MCF 10A (cell line): ENCODE measurements around the gene COIL. TPM values are rescaled to one million over a fixed set of nuclear protein-coding genes. Genes with fewer than 3 reads are reported as not detected.

Source experiments
- BruUV-seq: library from RNA; stranded (reverse); fragments of 400-500 nt; replicated peaks from 2 replicates; lab custom pipeline; 2021; lab: Mats Ljungman, UMichigan
- CTCF ChIA-PET: fragments of 300-600 bp; sonication (Branson Sonifier 250); formaldehyde crosslinking; extraction: SDS; loops from one replicate; lab custom pipeline; 2021; ENCODE audit warnings: antibody characterized with exemption, inconsistent platforms; lab: Yijun Ruan, JAX
- POLR2A ChIA-PET: fragments of 300-600, 350-650 bp; sonication (Branson Sonifier 250); formaldehyde crosslinking; extraction: SDS; loops from one replicate; lab custom pipeline; 2020; ENCODE audit warnings: antibody characterized with exemption, inconsistent platforms; lab: Yijun Ruan, JAX
- DNase-seq: peaks from one replicate; pipeline ENCODE4 v3.0.0-alpha.2; 2018; ENCODE audit not compliant: unreplicated experiment
- H3K27ac Mint-ChIP-seq: one replicate; pipeline ENCODE4 v1.8.0; 2022; ENCODE audit warnings: mild to moderate bottlenecking, low read depth, mixed read lengths; ENCODE audit not compliant: unreplicated experiment
- H3K27me3 Mint-ChIP-seq: one replicate; pipeline ENCODE4 v1.8.0; 2022; ENCODE audit warnings: mixed read lengths; ENCODE audit not compliant: insufficient read depth, unreplicated experiment
- H3K36me3 Mint-ChIP-seq: one replicate; pipeline ENCODE4 v1.8.0; 2022; ENCODE audit warnings: mild to moderate bottlenecking, moderate library complexity, mixed read lengths; ENCODE audit not compliant: insufficient read depth, unreplicated experiment
- H3K4me1 Mint-ChIP-seq: one replicate; pipeline ENCODE4 v1.8.0; 2022; ENCODE audit warnings: mixed read lengths; ENCODE audit not compliant: insufficient read depth, unreplicated experiment
- H3K4me3 Mint-ChIP-seq: one replicate; pipeline ENCODE4 v1.8.0; 2022; ENCODE audit warnings: mild to moderate bottlenecking, moderate library complexity, mixed read lengths; ENCODE audit not compliant: unreplicated experiment
- H3K9me3 Mint-ChIP-seq: one replicate; pipeline ENCODE4 v1.8.0; 2022; ENCODE audit warnings: mixed read lengths; ENCODE audit not compliant: unreplicated experiment
- CTCF ChIP-seq: fragments of 200-600 bp; IDR thresholded peaks from one replicate; pipeline ENCODE4 v1.8.0; 2022; ENCODE audit warnings: antibody characterized with exemption, mild to moderate bottlenecking; ENCODE audit not compliant: unreplicated experiment
- intact Hi-C: fragments of 100-400 bp; cut with micrococcal nuclease; formaldehyde crosslinking; loops from 2 replicates; pipeline ENCODE4 v1.14.1; 2022
- total RNA-seq: library from RNA; stranded (reverse); gene quantifications from 2 replicates; pipeline ENCODE4 v1.2.3, GENCODE V29; 2022

The COIL gene
- total RNA-seq, 1 experiment from 2014 or later, result 15.4 TPM

GRCh38 chr17:56891751-56892150 lies 69.1 kb downstream of the COIL start:
- Mint-ChIP-seq H3K9me3 (peaks cover 18% of the 10 kb centered on the region), H3K27ac (no peak overlapping the region), H3K4me3 (no peak overlapping the region), H3K4me1 (no peaks in the 10 kb centered on the region), H3K27me3 (no peaks in the 10 kb centered on the region), H3K36me3 (peaks cover 98% of the 10 kb centered on the region)
- TF ChIP-seq CTCF, result no peak
- no TSS peak for BruUV-seq
- ChIA-PET CTCF (interaction anchor here (0.7 kb wide), 1 partner anchor 48 kb away, joined by 3 read pairs; no protein-coding TSS in a partner anchor), POLR2A (no interaction called here)
- no peak for DNase-seq
- intact Hi-C loops, result no loop called here

GRCh38 chr17:56890906-56891674 lies 69.8 kb downstream of the COIL start:
- POLR2A ChIA-PET, result interaction anchor here (0.5 to 2.0 kb wide), 2 partner anchors 18 to 31 kb away, joined by 3 to 8 read pairs; no protein-coding TSS in a partner anchor
- Mint-ChIP-seq H3K36me3 (peaks cover 99% of the 10 kb centered on the region), H3K9me3 (peaks cover 18% of the 10 kb centered on the region), H3K27ac (no peak overlapping the region), H3K4me1 (no peaks in the 10 kb centered on the region), H3K4me3 (no peak overlapping the region), H3K27me3 (no peaks in the 10 kb centered on the region)
- CTCF ChIA-PET, result interaction anchor here (0.7 to 1.0 kb wide), 2 partner anchors 11 to 48 kb away, joined by 3 read pairs; no protein-coding TSS in a partner anchor
- no peak for DNase-seq
- no peak for TF ChIP-seq CTCF
- intact Hi-C loops, result no loop called here
- BruUV-seq, result TSS peak; percentile 7

- no peak overlapping the region for H3K27ac Mint-ChIP-seq
- intact Hi-C loops, result no loop called here
- no peaks in the 10 kb centered on the region for H3K4me1 Mint-ChIP-seq
- ChIA-PET CTCF (interaction anchor here (1.0 kb wide), 1 partner anchor 12 kb away, joined by 3 read pairs; no protein-coding TSS in a partner anchor), POLR2A (interaction anchor here (2.0 kb wide), 1 partner anchor 18 kb away, joined by 8 read pairs; no protein-coding TSS in a partner anchor)
- BruUV-seq, result no TSS peak
- no peaks in the 10 kb centered on the region for H3K27me3 Mint-ChIP-seq
- H3K4me3 Mint-ChIP-seq, result no peak overlapping the region
- no peak for DNase-seq
- no peak for TF ChIP-seq CTCF
- H3K36me3 Mint-ChIP-seq, result peaks cover 93% of the 10 kb centered on the region
- H3K9me3 Mint-ChIP-seq, result peaks cover 18% of the 10 kb centered on the region
Observed at GRCh38 chr17:56890390-56890789, 70.5 kb downstream of the COIL start.

Other genes with a start within 250 kb of the COIL start
- 3.3 and 3.5 TPM in 2 replicates for gene C17orf67, start 127.1 kb downstream of the COIL start, total RNA-seq
- gene DGKE, start 126.9 kb downstream of the COIL start, total RNA-seq, result 16.5 and 23.9 TPM in 2 replicates
- gene TRIM25, start 47.0 kb downstream of the COIL start, total RNA-seq, result 178 and 215 TPM in 2 replicates
- gene SCPEP1, start 17.1 kb upstream of the COIL start, total RNA-seq, result 39.2 and 51.4 TPM in 2 replicates
- gene AKAP1, start 124.2 kb upstream of the COIL start, total RNA-seq, result 19.6 and 32.4 TPM in 2 replicates